Measurements from ENCODE around the gene HSPB7.

DNA sequence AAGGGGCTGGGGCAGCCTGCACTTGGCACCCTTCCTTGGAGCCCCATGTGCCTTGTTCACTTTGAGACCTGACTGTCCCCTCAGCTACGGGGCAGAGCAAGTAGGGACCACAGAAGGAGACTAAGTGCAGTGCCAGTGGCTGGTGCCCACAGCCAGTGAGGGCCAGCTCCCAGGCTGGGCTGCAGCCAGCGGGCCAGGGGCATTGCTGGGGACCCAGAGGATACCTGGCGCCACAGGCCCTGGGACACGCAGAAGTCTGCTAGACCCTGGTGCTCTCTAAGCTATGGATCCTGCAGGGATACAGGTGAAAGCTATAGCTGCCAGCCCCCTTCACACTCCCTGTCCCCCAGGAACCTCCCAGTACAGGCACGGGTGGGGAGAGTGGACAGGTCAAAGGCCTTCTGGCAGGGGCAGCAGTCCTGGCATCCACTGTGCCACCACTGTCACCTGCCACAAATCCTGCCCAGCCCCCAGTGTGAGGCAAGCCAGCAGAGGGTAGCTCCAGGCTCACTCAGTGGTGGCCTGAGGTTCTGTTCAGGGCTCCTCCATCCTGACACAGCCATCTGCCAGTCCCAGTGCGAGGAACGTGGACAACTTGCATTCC, 5.3 kb upstream of the HSPB7 start:
- TF ChIP-seq, protein P1, sequence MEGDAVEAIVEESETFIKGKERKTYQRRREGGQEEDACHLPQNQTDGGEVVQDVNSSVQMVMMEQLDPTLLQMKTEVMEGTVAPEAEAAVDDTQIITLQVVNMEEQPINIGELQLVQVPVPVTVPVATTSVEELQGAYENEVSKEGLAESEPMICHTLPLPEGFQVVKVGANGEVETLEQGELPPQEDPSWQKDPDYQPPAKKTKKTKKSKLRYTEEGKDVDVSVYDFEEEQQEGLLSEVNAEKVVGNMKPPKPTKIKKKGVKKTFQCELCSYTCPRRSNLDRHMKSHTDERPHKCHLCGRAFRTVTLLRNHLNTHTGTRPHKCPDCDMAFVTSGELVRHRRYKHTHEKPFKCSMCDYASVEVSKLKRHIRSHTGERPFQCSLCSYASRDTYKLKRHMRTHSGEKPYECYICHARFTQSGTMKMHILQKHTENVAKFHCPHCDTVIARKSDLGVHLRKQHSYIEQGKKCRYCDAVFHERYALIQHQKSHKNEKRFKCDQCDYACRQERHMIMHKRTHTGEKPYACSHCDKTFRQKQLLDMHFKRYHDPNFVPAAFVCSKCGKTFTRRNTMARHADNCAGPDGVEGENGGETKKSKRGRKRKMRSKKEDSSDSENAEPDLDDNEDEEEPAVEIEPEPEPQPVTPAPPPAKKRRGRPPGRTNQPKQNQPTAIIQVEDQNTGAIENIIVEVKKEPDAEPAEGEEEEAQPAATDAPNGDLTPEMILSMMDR (optimal IDR thresholded peaks at IDR 0.05 in 1 of 3, IDR thresholded peaks at IDR 0.05 in 1 of 3, conservative IDR thresholded peaks at IDR 0.05 in 1 of 3; ENCODE audit: extremely low read depth in 1 of 3, insufficient read depth in 2 of 3, low read length in 3 of 3): no peak
- no peak for TF ChIP-seq EZH2 (IDR thresholded peaks at IDR 0.05; ENCODE audit: low read length)
